Stimulated activated CD8-positive, alpha-beta memory T cell treated with anti-CD3 and anti-CD28 coated beads, Interleukin-15, amount 100 ng/mL, for 24 hours (primary cell): Measurements from ENCODE around the gene GNGT1.

Source experiments
- DNase-seq: peaks from one replicate; pipeline ENCODE4 v3.0.0-alpha.2; 2020; ENCODE audit warnings: low read depth

Gene GNGT1

DNA sequence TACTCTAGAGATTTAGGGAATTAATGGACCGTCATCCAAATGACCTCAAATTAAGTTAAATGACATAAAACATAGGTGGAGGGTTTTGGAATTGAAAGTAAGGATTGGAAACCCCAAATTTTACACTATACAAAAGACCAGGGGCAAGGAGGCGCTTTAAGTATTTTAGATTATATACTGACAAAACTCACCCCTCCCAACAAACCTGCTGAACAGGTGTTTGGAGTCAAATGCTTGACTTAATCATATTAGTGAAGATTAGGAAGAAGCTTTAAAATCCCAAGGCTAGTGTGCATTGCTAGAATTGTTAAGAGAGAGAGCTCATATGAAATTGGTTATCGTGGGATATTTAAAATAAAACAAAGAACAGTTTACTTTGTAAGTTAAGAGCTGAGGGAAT, at the start of gene GNGT1:
Gene GNGT1, plus strand, starts transcription at position 301 of the 400 bp plus-strand sequence. CDS start 180 bp downstream, outside the sequence.
- no peak for DNase-seq

DNA sequence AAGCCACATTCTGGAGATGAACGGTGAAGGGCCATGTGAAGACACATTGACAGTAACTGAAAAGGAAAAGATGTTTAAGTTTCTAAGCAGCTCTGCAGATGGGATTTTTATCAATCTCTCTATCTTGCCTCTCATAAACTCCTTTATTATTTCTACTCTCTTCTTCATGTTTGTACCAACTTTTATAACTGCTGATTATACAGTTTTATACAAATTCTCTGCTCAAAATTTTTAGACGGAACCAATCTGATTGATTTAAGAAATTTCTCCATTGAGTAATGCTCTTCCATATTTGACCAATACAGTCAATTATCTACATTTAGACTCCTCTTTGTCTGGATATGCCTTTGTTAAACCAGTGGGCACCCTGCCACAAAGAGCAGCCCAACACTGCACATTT, 47.5 kb upstream of the GNGT1 start:
- no peak for DNase-seq

DNA sequence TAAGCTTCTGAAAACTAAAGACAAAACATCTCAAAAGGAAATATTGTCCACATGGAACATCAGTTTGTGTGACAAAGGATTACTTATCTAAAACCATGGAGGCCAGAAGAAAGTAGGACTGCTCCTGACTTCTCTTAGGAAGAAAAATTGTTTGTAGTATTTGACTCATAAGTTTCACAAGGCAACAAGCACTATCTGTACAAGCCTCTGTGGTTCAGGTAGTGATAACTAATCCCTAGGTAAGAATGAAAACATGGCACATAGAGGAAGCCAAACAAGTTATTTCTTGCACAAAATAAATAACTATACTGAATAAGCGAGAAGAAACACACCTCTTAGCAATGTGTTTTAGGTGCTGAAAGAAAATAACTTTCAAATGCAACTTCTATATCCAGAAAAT, 46.1 kb upstream of the GNGT1 start:
- DNase-seq: no peak

DNA sequence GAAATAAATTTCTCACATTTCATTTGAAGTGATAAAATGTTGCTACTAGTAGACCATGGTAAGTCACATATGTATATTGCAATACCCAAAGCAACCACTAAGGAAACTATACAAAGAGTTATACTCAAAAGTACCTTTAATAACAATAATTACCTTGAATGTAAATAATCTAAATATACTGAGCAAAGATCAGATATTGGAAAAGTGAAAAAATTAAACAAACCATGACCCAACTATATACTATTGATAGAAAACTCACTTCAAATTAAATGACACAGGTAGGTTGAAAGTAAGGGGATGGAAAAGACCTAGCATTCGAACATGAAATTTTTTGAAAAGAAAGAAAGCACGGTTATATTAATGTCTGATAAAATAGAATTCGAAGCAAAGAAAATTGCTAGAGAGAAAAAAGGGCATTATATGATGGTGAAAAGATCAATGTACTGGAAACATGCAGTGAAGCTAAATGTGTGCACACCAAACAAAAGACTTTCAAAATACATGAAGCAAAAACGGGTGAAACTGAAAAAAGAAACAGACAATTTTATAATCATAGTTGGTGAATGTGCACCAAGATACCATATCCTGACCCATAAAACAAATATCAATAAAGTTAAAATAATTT, 44.9 kb upstream of the GNGT1 start:
- DNase-seq: no peak

DNA sequence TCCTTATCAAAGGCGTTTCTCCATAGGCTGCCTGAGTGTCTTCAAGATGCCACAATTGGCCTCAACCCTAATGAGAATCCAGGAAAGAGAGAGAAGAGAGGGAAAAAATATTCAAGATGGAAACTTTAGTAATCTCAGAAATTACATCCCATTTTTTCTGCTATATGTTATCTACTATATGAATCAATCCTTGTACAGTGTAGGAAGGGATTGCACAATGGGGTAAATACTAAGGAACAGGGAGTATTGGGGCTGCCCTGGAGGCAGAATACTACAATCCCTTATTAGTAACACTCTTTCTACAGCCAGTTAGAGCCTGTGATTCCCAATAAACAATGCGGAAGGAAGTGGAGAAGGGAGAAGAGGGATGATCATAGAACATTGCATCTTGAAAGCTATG, 43.7 kb upstream of the GNGT1 start:
- no peak for DNase-seq

DNA sequence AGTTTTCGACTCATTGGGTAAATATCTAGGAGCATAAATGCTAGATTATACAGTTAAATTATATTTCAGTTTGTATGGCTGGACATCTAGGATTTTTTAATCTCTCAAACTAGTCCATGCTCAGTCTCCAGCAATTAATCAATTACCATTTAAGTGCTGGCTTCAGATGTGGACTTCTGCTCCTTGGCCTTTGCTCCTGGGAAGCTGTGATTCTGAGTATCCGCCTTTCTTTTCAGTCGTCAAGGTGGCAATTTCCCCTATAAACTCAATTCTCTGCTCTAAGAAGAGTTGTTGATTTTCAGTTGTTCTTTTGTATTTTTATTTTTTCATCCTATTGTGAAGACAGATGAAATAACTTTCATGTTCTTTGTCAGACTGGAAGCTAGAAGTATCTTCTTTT, 39.5 kb upstream of the GNGT1 start:
- DNase-seq: no peak

DNA sequence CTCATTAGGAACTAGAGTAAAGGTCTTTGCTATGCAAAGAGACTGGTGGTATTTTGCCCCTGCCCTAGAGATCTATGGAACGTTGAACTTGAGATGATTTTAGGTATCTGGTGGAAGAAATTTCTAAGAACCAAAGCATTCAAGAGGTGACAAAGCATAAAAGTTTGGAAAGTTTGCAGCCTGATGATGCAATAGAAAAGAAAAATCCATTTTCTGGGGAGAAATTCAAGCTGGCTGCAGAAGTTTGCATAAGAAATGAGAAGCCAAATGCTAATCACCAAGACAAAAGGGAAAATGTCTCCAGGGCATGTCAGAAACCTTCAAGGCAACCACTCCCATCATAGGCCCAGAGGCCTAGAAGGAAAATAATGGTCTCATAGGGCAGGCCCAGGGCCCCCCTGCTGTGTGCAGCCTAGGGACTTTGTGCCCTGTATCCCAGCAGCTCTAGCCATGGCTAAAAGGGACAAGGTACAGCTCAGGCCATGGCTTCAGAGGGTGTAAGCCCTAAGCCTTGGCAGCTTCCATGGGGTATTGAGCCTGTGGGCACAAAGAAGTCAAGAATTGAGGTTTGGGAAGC, 32.3 kb upstream of the GNGT1 start:
- no peak for DNase-seq

DNA sequence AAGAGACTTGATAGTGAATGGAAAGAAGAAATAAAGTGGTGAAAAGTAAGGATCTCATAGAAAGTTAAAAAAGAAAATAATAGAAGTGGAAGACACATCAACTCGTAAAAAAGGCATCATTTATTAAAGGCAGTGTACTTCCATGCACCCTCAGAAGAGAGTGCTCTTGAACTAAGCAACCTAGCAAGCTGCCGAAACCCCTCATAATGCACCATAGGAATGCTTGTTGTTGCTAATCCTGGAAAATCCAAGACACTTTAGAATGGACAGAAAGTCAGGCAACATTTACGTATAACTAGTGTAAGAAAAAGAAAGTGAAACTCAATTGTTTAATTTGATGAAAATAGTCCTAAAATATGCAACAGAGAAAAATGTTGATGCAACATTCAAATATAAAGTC, 28.6 kb upstream of the GNGT1 start:
- no peak for DNase-seq

DNA sequence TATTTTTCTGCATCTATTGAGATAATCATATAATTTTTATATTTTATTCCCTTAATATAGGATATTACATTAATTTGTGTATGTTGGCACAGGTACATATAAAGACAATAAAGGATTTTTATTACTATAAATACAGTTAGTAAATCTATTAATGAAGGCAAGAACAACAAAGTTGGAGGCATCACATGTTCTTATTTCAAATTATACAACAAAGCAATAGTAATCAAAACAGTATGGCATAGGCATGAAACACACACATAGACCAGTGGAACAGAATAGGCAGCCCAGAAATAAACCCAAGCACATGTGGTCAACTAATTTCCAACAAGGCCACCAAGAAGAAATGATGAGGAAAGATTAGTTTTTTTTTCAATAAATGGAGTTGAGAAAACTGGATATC, 27.0 kb upstream of the GNGT1 start:
- DNase-seq: no peak

DNA sequence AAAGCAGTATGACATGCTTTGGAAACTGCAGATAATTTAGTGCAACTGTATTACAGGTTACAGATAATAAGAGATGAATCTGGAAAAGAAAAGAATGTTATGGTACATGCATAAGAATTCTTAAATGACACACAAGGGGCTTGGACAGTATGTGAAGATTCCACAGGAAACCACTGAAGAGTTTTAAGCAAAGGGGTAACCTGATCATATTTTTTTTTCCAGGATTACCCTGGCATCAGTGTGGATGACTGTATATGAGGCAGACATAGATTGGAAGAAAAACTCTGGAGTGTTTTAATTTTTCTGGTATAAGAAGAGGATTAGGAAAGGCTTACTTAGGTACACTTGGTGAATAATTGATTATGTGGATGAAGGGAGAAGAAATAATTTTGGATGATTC, 23.9 kb upstream of the GNGT1 start:
- no peak for DNase-seq

DNA sequence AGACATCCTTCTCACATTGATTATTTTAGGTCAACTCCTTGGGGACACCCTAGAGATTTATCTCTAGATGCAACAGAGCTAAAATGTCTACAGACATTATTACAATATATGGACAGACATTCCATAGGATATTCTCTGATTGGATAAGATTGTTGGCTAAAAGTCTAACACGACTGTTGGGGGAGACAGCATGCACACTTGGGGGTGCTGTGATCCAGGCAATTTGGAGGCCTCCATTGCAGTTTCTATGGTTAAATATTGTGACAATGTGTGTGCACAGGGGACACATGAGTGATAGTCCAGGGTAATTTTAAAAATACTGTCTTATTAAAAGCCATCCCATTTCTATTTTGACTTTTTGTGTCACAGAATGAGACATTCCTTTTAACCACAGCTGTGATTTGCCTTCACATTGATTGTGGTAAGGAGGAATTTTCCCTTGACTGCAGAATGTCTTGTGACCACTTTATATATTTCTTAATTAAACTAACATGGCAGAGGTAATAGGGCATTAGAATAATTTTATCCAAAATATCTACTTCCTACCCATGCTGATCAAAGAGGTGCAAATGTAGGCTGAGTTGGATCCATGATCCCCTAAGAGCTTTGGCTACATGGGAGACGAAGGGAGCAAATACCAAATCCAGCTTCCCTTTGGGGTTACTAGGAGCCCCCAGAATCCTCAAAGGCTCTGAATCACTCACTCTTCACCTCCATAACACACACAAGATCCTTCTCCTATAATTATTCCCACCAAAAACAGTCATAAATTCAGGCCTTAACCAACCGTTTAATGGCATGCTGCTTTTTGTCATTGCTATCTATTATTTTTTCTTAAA, 23.1 kb upstream of the GNGT1 start:
- DNase-seq: no peak

DNA sequence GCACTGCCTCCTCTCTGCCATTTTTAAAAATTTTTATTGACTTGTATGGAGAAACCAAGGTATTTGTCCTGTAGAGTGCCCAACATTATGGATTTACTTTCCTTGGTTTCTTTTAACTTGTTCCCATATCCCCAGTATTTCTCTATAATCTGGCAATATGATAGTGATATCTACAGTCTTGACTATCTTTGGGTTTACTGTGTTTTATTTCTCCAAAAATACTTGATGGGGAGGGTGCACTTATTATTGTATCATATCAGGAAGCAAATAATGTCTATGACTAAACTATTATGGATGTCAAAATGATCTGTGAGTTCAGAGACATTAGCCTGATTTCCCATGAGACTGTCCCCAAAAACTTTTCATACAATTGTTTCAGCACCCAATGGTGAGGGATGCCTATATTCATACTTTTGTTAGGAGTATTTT, 22.4 kb upstream of the GNGT1 start:
- DNase-seq: no peak

DNA sequence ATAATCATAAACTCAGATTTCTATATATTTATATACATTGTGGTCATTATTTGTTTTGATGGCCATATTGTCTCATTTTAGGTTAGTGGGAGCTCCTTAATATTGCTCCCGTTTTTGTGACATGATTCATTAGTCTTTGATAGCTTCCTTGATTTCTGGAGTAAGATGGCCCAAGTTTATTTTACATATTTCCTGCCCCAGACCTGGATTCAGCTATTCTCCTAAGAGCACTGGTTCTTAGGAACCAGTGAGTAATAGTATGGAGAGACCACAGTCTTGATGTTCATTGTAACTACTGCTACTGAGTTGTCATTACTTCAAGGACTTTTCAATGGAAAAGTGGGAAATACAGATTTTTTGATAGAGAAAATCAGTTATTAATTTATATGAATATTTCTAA, 21.8 kb upstream of the GNGT1 start:
- no peak for DNase-seq

DNA sequence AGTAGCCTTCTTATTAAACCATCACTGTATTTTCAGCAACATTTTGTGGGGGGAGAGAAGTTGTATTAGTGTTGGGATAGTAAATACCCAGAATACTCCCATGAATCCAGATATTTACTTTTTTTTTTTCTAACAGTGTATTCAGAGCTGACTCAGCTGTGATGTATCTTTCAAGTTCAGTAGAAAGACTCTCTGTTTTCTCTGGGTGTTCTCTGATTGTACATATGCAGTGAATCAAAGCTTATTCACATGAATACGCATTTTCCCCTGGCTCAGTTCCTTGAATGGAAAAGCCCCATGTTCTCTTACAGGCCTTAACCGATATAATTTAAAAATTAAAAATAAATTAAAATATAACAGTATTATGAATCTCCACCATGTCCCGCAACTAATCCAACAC, 17.1 kb upstream of the GNGT1 start:
- no peak for DNase-seq

DNA sequence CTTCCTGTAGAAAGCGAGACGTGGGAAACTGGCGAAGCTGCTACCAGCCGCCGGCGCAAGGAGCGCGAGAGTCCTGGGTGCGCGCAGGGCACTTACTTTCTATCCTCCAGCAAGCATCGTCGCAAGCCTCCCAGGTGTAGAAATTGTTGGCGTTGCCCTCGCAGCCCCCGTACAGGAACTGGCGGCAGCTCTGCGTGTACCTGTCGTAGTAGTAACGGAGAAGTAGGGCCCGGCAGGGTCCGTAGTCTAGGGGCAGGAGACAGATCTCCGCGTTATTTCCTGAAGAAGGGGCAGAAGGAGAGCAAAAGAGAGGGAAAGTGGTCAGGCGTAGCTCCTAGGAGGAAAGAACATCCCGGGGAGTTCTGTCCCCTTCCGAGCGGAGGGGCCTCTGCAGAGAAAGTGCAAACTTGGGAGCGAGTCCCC, 16.3 kb upstream of the GNGT1 start:
- no peak for DNase-seq

DNA sequence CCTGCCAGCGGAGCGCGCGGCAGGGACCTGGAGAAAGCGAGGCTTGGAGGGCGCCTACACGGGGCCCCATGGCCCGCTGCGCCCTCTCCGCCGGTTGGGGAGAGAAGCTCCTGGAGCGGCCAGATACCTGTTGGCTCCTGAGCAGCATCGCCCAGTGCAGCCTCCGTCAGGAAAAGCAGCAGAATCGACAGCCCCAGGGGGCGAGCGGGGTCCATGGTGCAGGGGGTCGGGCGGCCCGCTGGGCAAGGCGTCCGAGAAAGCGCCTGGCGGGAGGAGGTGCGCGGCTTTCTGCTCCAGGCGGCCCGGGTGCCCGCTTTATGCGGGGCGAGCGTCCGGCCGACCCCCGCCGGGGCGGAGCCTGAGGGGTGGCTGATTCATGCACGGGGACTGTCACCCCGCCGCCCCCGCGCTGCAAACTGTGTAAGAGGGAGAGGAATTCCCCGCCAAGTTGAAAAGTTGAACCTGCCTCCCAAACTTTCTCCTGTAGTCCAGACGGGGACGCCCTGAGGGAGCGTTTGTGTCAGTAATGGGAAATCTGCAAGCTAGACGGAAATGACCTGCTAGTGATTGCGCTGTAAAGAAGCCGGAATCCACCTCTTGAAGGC, 15.8 kb upstream of the GNGT1 start, which contains the start of gene TFPI2:
Gene TFPI2, minus strand, starts transcription at position 290 of the 605 bp plus-strand sequence. Its CDS starts 75 bp downstream, at position 215.
- DNase-seq: no peak

DNA sequence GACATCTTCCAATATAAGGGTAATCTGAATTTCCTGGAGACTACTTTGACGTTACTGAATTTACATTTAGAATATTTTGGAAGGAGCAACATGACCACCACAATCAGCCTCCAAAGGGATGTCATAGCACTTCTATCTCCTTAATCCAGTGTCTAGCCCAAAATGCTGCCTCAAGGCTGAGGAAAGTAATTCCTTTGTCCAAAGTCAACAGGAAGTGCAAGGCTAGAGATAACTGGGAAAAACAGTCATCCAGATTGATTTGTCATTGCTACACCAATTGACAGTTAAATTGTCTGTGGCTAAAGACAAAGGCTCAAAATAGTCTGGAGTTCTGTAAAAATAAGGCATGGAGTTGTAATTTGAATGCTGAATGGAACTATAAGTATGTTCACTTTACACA, 11.9 kb upstream of the GNGT1 start:
- DNase-seq: no peak

DNA sequence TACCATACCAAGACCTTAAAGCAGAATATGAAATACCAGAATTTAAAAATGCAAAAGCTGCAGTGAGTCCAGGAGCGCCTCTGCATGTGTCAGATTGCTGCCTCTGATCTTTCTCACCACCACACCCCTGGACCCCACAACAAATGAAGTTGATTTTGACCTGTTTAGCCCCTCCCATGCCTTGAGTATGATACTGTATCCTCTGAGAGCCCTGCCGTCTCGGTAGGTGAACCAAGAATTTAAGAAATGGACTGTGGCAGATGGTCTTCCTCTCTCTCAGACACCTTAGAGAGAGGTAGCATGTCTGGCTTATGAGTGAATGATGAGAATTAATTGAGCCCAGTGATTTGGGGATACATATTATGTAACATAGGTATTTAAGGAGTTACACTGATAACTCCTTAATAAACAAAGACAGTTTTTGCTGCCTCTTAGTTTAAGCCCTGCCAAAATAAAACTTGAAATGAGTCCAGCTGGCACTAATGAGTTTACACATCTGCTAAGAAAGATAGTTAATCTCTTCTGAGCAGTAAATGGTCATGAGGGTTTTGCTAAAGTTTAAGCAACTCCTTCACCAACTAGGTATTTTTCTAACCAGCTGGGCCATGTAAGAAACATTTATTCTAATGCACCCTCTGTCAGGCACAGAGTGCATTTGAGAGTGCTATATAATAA, 11.3 kb upstream of the GNGT1 start:
- DNase-seq: no peak

DNA sequence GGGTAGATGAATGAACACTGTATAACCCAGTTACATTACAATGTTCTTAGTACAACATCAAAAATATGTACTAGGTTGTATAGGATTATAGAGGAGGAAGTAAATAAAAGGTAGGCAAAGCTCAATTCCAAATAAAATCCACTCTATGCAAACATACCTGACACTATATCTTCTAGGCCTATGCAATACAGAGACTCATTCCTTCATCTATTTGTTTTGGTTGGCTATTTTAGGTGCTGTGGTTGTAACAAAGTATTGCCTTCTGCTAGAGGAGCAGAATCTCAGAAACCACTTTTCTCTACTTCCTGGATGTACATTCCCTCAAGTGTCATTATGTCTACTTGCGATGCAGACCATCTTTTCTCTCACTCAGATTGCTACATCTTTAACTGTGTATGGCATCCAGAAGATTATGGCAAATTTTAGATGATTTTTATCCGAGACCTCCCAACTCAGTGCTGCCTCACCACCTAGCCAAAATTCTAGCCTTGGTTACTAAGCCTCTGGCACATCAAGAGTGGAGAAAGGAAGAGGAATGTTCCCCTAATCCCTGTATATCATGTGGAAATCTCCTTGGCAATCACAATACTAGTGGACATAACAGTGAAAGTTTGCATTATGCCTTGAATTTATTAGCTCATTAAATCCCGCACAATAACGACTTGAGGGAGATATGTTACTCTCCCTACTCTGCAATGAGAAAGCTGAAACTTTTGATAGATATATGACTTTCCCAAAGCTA, 10.3 kb upstream of the GNGT1 start:
- DNase-seq: no peak

DNA sequence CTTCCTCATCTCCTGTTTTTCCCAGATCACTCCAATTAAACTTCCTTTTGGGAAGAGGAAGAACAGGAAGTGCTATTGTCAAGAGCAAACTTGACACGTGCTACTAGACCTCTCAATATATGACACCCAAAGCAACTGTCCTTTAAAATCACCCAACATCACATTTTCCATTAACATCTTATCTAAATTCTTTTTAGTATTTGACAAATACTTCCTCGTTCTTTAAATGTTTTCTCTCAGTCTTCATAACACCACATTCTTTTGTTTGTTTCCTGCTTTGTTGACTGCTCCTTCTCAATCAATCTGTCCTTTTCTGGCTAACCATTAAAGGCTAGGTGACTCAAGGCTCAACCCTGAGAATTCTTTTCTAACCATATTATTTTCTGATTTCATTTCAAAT, 8.7 kb upstream of the GNGT1 start:
- DNase-seq: no peak

DNA sequence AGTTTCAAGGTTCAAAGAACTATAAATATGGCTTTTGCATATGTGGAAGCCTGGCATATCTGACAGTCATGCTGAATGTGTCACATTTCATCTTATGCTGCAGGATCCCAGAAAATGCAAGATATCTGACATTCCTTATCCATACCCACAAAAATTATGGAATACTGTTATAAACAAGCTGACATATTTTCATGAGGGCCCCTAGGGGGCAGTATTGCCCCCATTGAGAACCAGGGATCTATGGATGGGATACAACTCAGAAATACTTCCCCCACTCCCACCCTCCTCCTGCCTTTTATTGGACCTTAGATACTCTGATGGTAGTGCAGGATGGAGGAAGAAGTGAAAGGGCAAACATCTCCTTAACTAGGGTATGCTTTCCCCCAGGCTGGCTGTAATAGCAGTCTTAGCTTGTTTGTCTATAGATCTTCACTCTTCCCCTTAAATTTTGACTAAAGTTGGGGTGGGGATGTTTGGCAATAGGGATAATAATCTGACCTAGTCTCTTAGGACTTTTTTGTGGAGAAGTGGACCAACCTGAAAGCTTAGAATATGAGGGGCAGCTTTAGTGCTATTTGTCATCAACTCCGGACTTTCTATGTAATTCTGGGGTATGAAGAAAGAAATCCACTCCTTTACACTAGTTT, 3.5 kb upstream of the GNGT1 start:
- DNase-seq: no peak
